Measurements from ENCODE around the gene PCDHGA1. TPM values are rescaled to one million over a fixed set of nuclear protein-coding genes. Genes with fewer than 3 reads are reported as not detected.

Gene PCDHGA1
- total and polyA plus RNA-seq, 12 donors = 0.09 to 0.96 (median 0.30) TPM

DNA sequence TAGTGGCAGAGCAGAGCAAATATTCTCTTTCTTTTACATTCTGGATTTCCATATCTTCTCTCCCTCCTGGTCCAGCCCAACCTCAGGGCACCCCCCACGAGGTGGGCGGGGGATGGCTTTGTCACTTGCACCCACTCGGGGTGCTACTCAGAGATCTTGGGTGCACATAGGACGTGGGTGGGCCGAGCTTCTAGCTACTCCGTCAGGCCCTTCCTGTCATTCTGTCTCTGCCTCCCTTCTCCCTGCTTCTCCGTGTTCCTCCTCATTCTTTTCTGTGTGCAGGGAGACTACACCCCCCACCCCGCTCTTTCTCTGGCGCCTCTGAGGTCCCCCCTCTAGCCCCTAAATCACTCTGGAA, 178.1 kb downstream of the PCDHGA1 start:
- 26 to 51% (median 36%) methylated on average over 9 of the region's 9 CpGs for WGBS, 4 donors
- H3K9me3 ChIP-seq (replicated peaks in 1 of 3) = no peaks in the 10 kb centered on the region
- H3K27ac ChIP-seq = peak overlapping the region; percentile 78 to 95 (median 93)
- TF ChIP-seq POLR2A (IDR thresholded peaks at IDR 0.05) = no peak
- TF ChIP-seq, protein P1, sequence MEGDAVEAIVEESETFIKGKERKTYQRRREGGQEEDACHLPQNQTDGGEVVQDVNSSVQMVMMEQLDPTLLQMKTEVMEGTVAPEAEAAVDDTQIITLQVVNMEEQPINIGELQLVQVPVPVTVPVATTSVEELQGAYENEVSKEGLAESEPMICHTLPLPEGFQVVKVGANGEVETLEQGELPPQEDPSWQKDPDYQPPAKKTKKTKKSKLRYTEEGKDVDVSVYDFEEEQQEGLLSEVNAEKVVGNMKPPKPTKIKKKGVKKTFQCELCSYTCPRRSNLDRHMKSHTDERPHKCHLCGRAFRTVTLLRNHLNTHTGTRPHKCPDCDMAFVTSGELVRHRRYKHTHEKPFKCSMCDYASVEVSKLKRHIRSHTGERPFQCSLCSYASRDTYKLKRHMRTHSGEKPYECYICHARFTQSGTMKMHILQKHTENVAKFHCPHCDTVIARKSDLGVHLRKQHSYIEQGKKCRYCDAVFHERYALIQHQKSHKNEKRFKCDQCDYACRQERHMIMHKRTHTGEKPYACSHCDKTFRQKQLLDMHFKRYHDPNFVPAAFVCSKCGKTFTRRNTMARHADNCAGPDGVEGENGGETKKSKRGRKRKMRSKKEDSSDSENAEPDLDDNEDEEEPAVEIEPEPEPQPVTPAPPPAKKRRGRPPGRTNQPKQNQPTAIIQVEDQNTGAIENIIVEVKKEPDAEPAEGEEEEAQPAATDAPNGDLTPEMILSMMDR (IDR thresholded peaks at IDR 0.05) = no peak
- DNase-seq = peak in 1 of 7 donors; percentile 52
- intact Hi-C loops (cut with DNase I) = no loop called here
- H3K4me3 ChIP-seq = peak overlapping the region in 2 of 4 donors; percentile 21 to 44
- H3K36me3 ChIP-seq (replicated peaks in 1 of 2) = peaks cover 0 to 33% of the 10 kb centered on the region in 2 donors
- no peaks in the 10 kb centered on the region for H3K27me3 ChIP-seq
- H3K4me1 ChIP-seq (replicated peaks in 1 of 2) = peaks cover 15 to 32% of the 10 kb centered on the region in 2 donors

DNA sequence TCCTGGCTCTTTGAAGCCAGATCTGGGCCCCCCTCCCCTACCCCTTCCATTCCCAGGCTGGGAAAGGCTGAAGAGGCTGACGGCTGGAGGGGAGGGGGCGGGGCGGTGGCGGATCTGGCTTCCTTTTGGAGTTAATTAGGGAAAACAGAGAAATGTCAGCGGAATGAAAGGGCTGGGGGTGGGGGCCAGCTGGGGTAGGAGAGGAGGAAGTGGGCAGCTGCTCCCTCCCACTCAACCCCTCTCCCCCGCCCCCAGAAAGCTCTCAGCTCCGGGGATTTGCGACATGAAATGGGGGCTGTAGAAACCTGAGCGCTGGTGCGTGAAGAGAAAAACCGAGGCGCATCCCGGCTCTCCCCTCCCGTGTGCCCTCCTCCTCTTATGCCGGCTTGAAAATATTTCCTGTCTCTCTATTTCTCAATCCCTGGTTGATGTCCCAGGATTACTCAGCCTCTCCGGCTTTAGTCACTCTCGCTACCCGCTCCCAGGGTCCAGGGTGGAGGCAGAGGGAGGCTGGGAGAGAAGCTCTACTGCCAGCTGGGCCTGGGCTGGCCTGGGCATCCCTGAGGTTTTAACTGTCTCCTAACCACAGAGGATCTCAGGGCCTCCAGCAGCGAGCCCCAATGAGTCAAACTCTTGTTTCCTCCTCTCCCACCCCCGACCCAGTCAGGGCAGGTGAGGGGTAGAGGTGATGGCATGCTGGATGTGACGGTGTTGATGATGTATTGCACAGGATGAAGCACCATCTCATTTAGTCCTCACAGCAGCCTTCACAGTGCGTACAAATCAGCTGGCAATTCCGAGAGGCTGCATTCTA, 178.7 kb downstream of the PCDHGA1 start:
- H3K27me3 ChIP-seq = no peaks in the 10 kb centered on the region
- no peaks in the 10 kb centered on the region for H3K9me3 ChIP-seq (replicated peaks in 1 of 3)
- 18 to 24% (median 22%) methylated on average over 9 to 23 of the region's 23 CpGs for WGBS, 4 donors
- intact Hi-C loops (cut with DNase I) = no loop called here
- peak; percentile 67 to 91 (median 83) for DNase-seq
- peak overlapping the region in 2 of 4 donors; percentile 21 to 44 for H3K4me3 ChIP-seq
- TF ChIP-seq, protein P1 (IDR thresholded peaks at IDR 0.05) = no peak
- TF ChIP-seq POLR2A (IDR thresholded peaks at IDR 0.05) = peak in 1 of 2 donors; percentile 69
- H3K4me1 ChIP-seq (replicated peaks in 1 of 2) = peaks cover 17 to 35% of the 10 kb centered on the region in 2 donors
- H3K27ac ChIP-seq = peak overlapping the region; percentile 78 to 95 (median 93)
- peaks cover 0 to 33% of the 10 kb centered on the region in 2 donors for H3K36me3 ChIP-seq (replicated peaks in 1 of 2)

DNA sequence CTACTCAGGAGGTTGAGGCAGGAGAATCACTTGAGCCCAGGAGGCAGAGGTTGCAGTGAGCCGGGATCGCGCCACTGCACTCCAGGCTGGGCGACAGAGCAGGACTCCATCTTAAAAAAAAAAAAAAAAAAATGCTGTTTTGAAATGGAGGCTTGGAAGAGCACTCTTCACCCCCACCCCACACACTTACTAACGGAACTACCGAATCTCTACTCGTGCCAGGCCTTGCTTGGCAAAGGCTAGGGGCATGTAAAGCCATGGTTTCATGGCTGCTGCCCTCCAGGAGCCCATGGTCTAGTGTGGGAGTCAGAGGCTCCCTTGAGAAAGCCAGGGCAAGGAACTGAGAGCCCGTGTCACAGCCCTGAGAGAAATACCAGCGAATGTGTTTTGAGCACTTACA, 179.8 kb downstream of the PCDHGA1 start:
- Histone ChIP-seq H3K36me3 (replicated peaks in 1 of 2) (peaks cover 0 to 33% of the 10 kb centered on the region in 2 donors), H3K9me3 (replicated peaks in 1 of 3) (no peaks in the 10 kb centered on the region), H3K4me3 (no peak overlapping the region), H3K4me1 (replicated peaks in 1 of 2) (peaks cover 28 to 46% of the 10 kb centered on the region in 2 donors), H3K27me3 (no peaks in the 10 kb centered on the region), H3K27ac (peak overlapping the region in 3 of 5 donors; percentile 93 to 95 (median 94))
- intact Hi-C loops (cut with DNase I) = no loop called here
- 87 to 95% (median 94%) methylated on average over 9 of the region's 9 CpGs for WGBS, 4 donors
- DNase-seq = peak in 1 of 7 donors; percentile 31
- TF ChIP-seq, protein P1 (IDR thresholded peaks at IDR 0.05) = no peak
- TF ChIP-seq POLR2A (IDR thresholded peaks at IDR 0.05) = no peak

DNA sequence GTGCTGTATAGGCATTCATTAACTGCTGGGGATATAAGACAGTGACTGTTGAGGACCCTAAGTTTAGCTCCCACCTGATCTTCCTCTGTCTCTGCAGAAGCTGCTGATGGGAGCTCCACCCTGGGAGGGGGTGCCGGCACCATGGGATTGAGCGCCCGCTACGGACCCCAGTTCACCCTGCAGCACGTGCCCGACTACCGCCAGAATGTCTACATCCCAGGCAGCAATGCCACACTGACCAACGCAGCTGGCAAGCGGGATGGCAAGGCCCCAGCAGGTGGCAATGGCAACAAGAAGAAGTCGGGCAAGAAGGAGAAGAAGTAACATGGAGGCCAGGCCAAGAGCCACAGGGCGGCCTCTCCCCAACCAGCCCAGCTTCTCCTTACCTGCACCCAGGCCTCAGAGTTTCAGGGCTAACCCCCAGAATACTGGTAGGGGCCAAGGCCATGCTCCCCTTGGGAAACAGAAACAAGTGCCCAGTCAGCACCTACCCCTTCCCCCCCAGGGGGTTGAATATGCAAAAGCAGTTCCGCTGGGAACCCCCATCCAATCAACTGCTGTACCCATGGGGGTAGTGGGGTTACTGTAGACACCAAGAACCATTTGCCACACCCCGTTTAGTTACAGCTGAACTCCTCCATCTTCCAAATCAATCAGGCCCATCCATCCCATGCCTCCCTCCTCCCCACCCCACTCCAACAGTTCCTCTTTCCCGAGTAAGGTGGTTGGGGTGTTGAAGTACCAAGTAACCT, 180.7 kb downstream of the PCDHGA1 start:
- no peaks in the 10 kb centered on the region for H3K9me3 ChIP-seq (replicated peaks in 1 of 3)
- intact Hi-C loops (cut with DNase I) = no loop called here
- H3K27ac ChIP-seq = peak overlapping the region in 2 of 5 donors; percentile 94 to 95
- TF ChIP-seq, protein P1 (IDR thresholded peaks at IDR 0.05) = no peak
- TF ChIP-seq POLR2A (IDR thresholded peaks at IDR 0.05) = no peak
- H3K4me3 ChIP-seq = no peak overlapping the region
- H3K4me1 ChIP-seq (replicated peaks in 1 of 2) = peaks cover 30 to 55% of the 10 kb centered on the region in 2 donors
- no peaks in the 10 kb centered on the region for H3K27me3 ChIP-seq
- 86 to 95% (median 88%) methylated on average over 14 of the region's 14 CpGs for WGBS, 4 donors
- peaks cover 0 to 27% of the 10 kb centered on the region in 2 donors for H3K36me3 ChIP-seq (replicated peaks in 1 of 2)
- peak in 1 of 7 donors; percentile 53 for DNase-seq
